Stimulated activated CD8-positive, alpha-beta memory T cell treated with anti-CD3 and anti-CD28 coated beads, Interleukin-4, amount 100 ng/mL, for 1 hour (primary cell): ENCODE measurements around the gene SEPTIN12.

Source experiments
- DNase-seq, 2 donors: peaks; one replicate each; pipeline ENCODE4 v3.0.0-alpha.2; 2020; ENCODE audit warnings: low read depth in 2 of 2, low spot score in 1 of 2

The SEPTIN12 gene

DNA sequence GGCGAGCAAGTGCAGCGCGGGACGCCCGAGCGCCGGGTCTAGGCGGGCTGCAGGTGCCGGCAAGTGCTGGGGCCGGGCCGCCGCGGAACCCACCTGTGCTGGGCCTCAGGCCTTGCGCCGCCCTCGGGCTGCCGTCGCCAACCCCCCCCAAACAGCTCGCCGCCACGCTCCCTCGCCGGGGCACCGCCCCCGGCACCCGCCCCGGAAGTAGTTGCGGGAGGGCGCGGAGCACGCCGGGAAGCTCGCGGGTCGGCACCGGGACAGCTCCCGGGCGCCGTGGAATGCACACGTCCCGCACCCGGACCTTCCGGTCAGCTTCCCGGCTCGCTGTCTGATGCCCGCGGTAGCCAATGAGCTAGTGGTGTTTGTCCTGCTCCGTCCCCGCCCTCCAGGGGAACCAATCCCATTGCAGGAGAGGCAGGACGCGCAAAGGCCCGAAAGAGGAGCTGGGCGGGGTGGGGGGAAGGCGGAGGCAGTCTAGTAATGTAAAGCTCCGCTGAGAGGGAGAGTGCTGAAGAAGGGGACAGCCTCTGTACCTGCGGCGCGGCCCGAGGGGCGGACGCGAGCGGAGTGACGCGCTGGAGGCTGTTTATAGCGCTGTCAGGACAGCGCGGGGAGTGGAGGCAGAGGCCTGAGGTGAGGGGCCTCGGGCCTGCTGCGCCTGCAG, 53.9 kb downstream of the SEPTIN12 start, which contains the start of the genes ANKS3 and DNAAF8:
Gene ANKS3 (minus strand): TSS at position 209 of the 667 bp plus-strand sequence. CDS start 4,122 bp downstream, outside the sequence.
Gene DNAAF8 (plus strand): TSS at position 475 of the 667 bp plus-strand sequence. CDS start 1,978 bp downstream, outside the sequence.
- DNase-seq, result peak; percentile 53 to 62

DNA sequence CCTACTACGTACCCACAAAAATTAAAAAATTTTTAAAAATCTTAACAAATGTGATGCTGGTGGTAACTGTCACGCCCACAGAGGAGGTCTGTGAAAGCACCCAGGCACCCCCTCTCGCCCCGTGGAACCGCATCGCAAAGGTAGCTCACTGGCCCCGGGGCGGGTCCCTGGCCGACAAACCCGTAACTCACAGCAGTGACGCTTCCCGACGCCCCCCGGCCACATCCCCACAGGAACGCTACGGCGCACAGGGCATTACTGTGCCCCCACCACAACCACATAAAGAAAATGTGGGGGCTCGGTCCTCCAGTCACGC, 54.4 kb downstream of the SEPTIN12 start:
- DNase-seq, result no peak

DNA sequence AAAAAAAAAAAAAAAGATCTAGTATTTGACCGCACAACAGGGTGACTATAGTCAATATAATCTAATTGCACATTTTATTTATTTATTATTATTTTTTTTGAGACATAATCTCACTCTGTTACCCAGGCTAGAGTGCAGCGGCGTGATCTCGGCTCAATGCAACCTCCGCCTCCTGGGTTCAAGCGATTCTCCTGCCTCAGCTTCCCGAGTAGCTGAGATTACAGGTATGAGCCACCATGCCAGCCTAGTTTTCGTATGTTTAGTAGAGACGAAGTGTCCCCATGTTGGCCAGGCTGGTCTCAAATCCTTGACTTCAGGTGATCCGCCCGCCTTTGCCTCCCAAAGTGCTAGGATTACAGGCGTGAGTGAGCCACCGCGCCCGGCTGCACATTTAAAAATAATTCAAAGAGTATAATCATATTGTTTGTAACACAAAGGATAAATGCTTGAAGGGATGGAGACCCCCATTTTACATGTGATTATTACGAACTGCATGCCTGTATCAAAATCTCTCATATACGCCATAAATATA, 54.9 kb downstream of the SEPTIN12 start:
- no peak for DNase-seq

DNA sequence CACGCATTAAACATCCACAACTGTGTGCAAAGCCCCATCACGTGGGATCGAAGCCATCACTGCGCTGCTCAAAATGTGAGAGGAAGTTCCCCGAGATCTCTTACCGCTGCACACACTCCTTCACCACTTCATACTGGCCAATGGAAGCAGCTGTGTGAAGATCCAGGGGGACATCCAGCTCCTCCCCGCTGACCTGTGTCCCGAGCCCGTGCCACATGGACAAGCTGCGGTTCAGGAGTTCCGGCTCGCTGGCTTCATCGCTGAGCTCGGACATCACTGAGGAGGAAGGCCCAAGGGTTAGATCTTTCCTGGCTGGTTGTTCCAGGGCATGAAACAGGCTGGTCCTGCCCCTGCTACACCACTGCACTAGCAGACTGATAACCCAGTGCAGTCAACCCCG, 58.3 kb downstream of the SEPTIN12 start:
- DNase-seq, result no peak

DNA sequence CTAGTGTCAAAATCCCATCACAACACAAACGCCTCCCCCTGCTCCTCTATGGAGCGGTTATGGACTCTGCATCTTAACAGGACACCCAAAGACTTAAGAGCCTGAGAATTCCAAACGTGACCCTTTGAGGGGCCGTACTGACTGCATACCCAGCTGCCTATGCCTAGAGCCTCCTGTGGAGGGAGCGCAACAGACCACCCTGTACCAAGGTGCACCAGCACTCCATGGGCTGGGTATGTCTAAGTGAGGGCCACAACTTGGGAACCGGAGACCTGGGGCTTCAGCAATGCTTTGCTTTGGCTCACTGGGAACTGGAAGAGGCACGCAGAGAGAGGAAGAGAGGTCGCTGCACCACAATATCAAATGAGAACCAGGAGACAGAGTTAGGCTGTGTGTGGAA, 59.5 kb downstream of the SEPTIN12 start:
- DNase-seq, result no peak
